Common myeloid progenitor, CD34-positive (primary cell): ENCODE data around the gene IL5RA. TPM values are rescaled to one million over a fixed set of nuclear protein-coding genes. Genes with fewer than 3 reads are reported as not detected.

ENCODE experiments used
- CTCF ChIA-PET: fragments of 350-600 bp; sonication (Branson Sonifier 250); formaldehyde crosslinking; loops from one replicate; lab custom pipeline; 2021; ENCODE audit warnings: antibody characterized with exemption; lab: Charles Lee
- POLR2A ChIA-PET: fragments of 350-600 bp; sonication (Branson Sonifier 250); formaldehyde crosslinking; loops from one replicate; lab custom pipeline; 2021; ENCODE audit warnings: antibody characterized with exemption; lab: Charles Lee
- DNase-seq, 3 donors: peaks; one replicate each; pipeline versions ENCODE4 v3.0.0 to v3.0.0-alpha.2; 2013
- H3K27ac ChIP-seq, 2 experiments: 1 replicate in 1 of 2; 2 replicates in 1 of 2; pipeline ENCODE4 v1.7.0; 2013; ENCODE audit warnings: inconsistent platforms in 2 of 2, low read length in 2 of 2, mild to moderate bottlenecking in 2 of 2, low read depth in 1 of 2, moderate library complexity in 1 of 2; ENCODE audit not compliant: severe bottlenecking in 2 of 2, insufficient read depth in 1 of 2, poor library complexity in 1 of 2
- H3K27me3 ChIP-seq, 5 experiments: replicated peaks in 2 of 5; 1 replicate in 3 of 5; 2 replicates in 2 of 5; pipeline versions ENCODE4 v1.6.1 to v1.7.0; 2013; ENCODE audit warnings: low read length in 4 of 5, mild to moderate bottlenecking in 2 of 5, moderate library complexity in 2 of 5, inconsistent platforms in 1 of 5; ENCODE audit not compliant: insufficient read depth in 5 of 5, control insufficient read depth in 4 of 5
- H3K36me3 ChIP-seq, 4 experiments: 1 replicate in 2 of 4; 2 replicates in 2 of 4; pipeline versions ENCODE4 v1.6.1 to v1.7.0; 2013; ENCODE audit warnings: low read length in 3 of 4, control low read depth in 1 of 4, mild to moderate bottlenecking in 1 of 4; ENCODE audit not compliant: control insufficient read depth in 4 of 4, insufficient read depth in 4 of 4
- H3K4me1 ChIP-seq, 4 experiments: 1 replicate in 3 of 4; 2 replicates in 1 of 4; pipeline versions ENCODE4 v1.6.1 to v1.7.1; 2013; ENCODE audit warnings: low read length in 3 of 4, mild to moderate bottlenecking in 3 of 4, control low read depth in 1 of 4, inconsistent platforms in 1 of 4, moderate library complexity in 1 of 4; ENCODE audit not compliant: control insufficient read depth in 4 of 4, insufficient read depth in 4 of 4; ENCODE audit errors: control extremely low read depth in 1 of 4
- H3K4me3 ChIP-seq, 7 experiments: 1 replicate in 4 of 7; 2 replicates in 3 of 7; pipeline versions ENCODE4 v1.5.1 to v1.7.0; 2013; ENCODE audit warnings: mild to moderate bottlenecking in 7 of 7, low read length in 6 of 7, moderate library complexity in 6 of 7, inconsistent platforms in 2 of 7, low read depth in 2 of 7, control low read depth in 1 of 7; ENCODE audit not compliant: insufficient read depth in 4 of 7, control insufficient read depth in 1 of 7; ENCODE audit errors: extremely low read depth in 1 of 7
- H3K9me3 ChIP-seq, 5 experiments: 1 replicate in 4 of 5; 2 replicates in 1 of 5; pipeline versions ENCODE4 v1.6.1 to v1.7.1; 2013; ENCODE audit warnings: low read length in 4 of 5, mild to moderate bottlenecking in 2 of 5, inconsistent platforms in 1 of 5, low read depth in 1 of 5, moderate library complexity in 1 of 5; ENCODE audit not compliant: control insufficient read depth in 4 of 5, insufficient read depth in 2 of 5; ENCODE audit errors: control extremely low read depth in 1 of 5
- WGBS: methylation state at CpG from one replicate; pipeline ENCODE4 v1.1.5; 2013; ENCODE audit not compliant: insufficient coverage; 5-methylcytosine and 5-hydroxymethylcytosine counted together
- polyA plus RNA-seq: library from polyadenylated mRNA; unstranded; fragments of 120-200 nt; gene quantifications from one replicate; pipeline ENCODE4 v1.2.1, GENCODE V29; 2013

IL5RA gene
- 2.5 TPM for polyA plus RNA-seq

GRCh38 chr3:3110299-3110630, at the start of gene IL5RA:
Gene IL5RA (minus strand): TSS chr3:3110374. CDS start chr3:3104984, 5,390 bp downstream.
- H3K9me3 ChIP-seq = no peaks in the 10 kb centered on the region
- ChIA-PET CTCF (no interaction called here), POLR2A (no interaction called here)
- peaks cover 0 to 2% (median 0%) of the 10 kb centered on the region in 4 experiments for H3K4me1 ChIP-seq
- 86% methylated on average over 1 of the region's 4 CpGs for WGBS
- H3K27me3 ChIP-seq = no peaks in the 10 kb centered on the region
- peak within 1 kb of the TSS in 1 of 7 experiments; percentile 10 for H3K4me3 ChIP-seq
- DNase-seq = peak; percentile 47 to 88 (median 83)
- H3K36me3 ChIP-seq = no peaks in the 10 kb centered on the region
- peak within 1 kb of the TSS; percentile 40 to 71 for H3K27ac ChIP-seq

GRCh38 chr3:3157484-3157883, 47.3 kb upstream of the IL5RA start:
- CTCF ChIA-PET = interaction anchor here (1.1 to 4.3 kb wide), 2 partner anchors 11 to 15 kb away, joined by 3 to 33 read pairs; no protein-coding TSS in a partner anchor
- Histone ChIP-seq H3K27ac (no peak overlapping the region), H3K36me3 (peaks cover 21 to 89% (median 51%) of the 10 kb centered on the region in 4 experiments), H3K4me1 (peaks cover 0 to 2% (median 1%) of the 10 kb centered on the region in 4 experiments), H3K27me3 (no peaks in the 10 kb centered on the region), H3K4me3 (no peak overlapping the region), H3K9me3 (no peaks in the 10 kb centered on the region)
- DNase-seq = no peak
- POLR2A ChIA-PET = no interaction called here
- WGBS = 100% methylated on average over 7 of the region's 8 CpGs

- Histone ChIP-seq H3K9me3 (no peaks in the 10 kb centered on the region), H3K27me3 (no peaks in the 10 kb centered on the region), H3K36me3 (peaks cover 10 to 89% (median 53%) of the 10 kb centered on the region in 4 experiments), H3K4me3 (no peak overlapping the region), H3K4me1 (peaks cover 0 to 2% (median 1%) of the 10 kb centered on the region in 4 experiments), H3K27ac (no peak overlapping the region)
- ChIA-PET CTCF (interaction anchor here (1.5 to 1.6 kb wide), 2 partner anchors 17 to 21 kb away, joined by 4 to 10 read pairs; no protein-coding TSS in a partner anchor), POLR2A (interaction anchor here (0.6 kb wide), 1 partner anchor 106 kb away, joined by 3 read pairs; no protein-coding TSS in a partner anchor)
- DNase-seq = no peak
- 97% methylated on average over 2 of the region's 5 CpGs for WGBS
Observed at GRCh38 chr3:3154879-3155610, 44.9 kb upstream of the IL5RA start.

GRCh38 chr3:3151513-3151912, 41.3 kb upstream of the IL5RA start:
- H3K4me1 ChIP-seq = peaks cover 0 to 2% (median 0%) of the 10 kb centered on the region in 4 experiments
- no peak overlapping the region for H3K4me3 ChIP-seq
- no CpG with 5 or more reads among the region's 1 CpG for WGBS
- peaks cover 18 to 91% (median 63%) of the 10 kb centered on the region in 4 experiments for H3K36me3 ChIP-seq
- CTCF ChIA-PET = interaction anchor here (0.9 to 3.1 kb wide), 5 partner anchors 11 to 49 kb away, joined by 3 to 13 read pairs (median 4); no protein-coding TSS in a partner anchor
- POLR2A ChIA-PET = interaction anchor here (0.6 kb wide), 1 partner anchor 1280 kb away, joined by 3 read pairs; no protein-coding TSS in a partner anchor
- no peaks in the 10 kb centered on the region for H3K9me3 ChIP-seq
- H3K27me3 ChIP-seq = no peaks in the 10 kb centered on the region
- H3K27ac ChIP-seq = no peak overlapping the region
- DNase-seq = no peak

GRCh38 chr3:3149560-3149959, 39.4 kb upstream of the IL5RA start:
- H3K36me3 ChIP-seq = peaks cover 26 to 93% (median 64%) of the 10 kb centered on the region in 4 experiments
- no peaks in the 10 kb centered on the region for H3K9me3 ChIP-seq
- WGBS = no CpG with 5 or more reads among the region's 1 CpG
- CTCF ChIA-PET = interaction anchor here (1.2 kb wide), 1 partner anchor 8 kb away, joined by 5 read pairs; no protein-coding TSS in a partner anchor
- DNase-seq = no peak
- H3K4me1 ChIP-seq = no peaks in the 10 kb centered on the region
- POLR2A ChIA-PET = interaction anchor here (0.6 to 0.7 kb wide), 2 partner anchors 16 to 197 kb away, joined by 4 to 5 read pairs; no protein-coding TSS in a partner anchor
- no peaks in the 10 kb centered on the region for H3K27me3 ChIP-seq
- H3K27ac ChIP-seq = no peak overlapping the region
- no peak overlapping the region for H3K4me3 ChIP-seq

- H3K27me3 ChIP-seq = no peaks in the 10 kb centered on the region
- peaks cover 21 to 89% (median 61%) of the 10 kb centered on the region in 4 experiments for H3K36me3 ChIP-seq
- ChIA-PET CTCF (interaction anchor here (1.3 to 1.9 kb wide), 4 partner anchors 11 to 18 kb away, joined by 3 to 5 read pairs (median 4); no protein-coding TSS in a partner anchor), POLR2A (no interaction called here)
- no peak overlapping the region for H3K4me3 ChIP-seq
- no peaks in the 10 kb centered on the region for H3K9me3 ChIP-seq
- no peak overlapping the region for H3K27ac ChIP-seq
- H3K4me1 ChIP-seq = no peaks in the 10 kb centered on the region
- 91% methylated on average over 6 of the region's 8 CpGs for WGBS
- DNase-seq = no peak
Observed at GRCh38 chr3:3145831-3146230, 35.7 kb upstream of the IL5RA start.

GRCh38 chr3:3141939-3142338, 31.8 kb upstream of the IL5RA start:
- DNase-seq = no peak
- no peaks in the 10 kb centered on the region for H3K27me3 ChIP-seq
- H3K9me3 ChIP-seq = no peaks in the 10 kb centered on the region
- H3K36me3 ChIP-seq = peaks cover 18 to 78% (median 52%) of the 10 kb centered on the region in 4 experiments
- H3K4me1 ChIP-seq = no peaks in the 10 kb centered on the region
- ChIA-PET POLR2A (no interaction called here), CTCF (interaction anchor here (0.9 to 2.0 kb wide), 4 partner anchors 8 to 21 kb away, joined by 3 to 5 read pairs (median 4); no protein-coding TSS in a partner anchor)
- H3K27ac ChIP-seq = peak overlapping the region in 1 of 2 experiments; percentile 16
- H3K4me3 ChIP-seq = no peak overlapping the region
